ENCODE results near the gene MPP4. TPM values are rescaled to one million over a fixed set of nuclear protein-coding genes. Genes with fewer than 3 reads are reported as not detected.

The MPP4 gene
- total and polyA plus RNA-seq, 12 donors = 0.28 to 1.2 (median 0.58) TPM; not detected in 1

DNA sequence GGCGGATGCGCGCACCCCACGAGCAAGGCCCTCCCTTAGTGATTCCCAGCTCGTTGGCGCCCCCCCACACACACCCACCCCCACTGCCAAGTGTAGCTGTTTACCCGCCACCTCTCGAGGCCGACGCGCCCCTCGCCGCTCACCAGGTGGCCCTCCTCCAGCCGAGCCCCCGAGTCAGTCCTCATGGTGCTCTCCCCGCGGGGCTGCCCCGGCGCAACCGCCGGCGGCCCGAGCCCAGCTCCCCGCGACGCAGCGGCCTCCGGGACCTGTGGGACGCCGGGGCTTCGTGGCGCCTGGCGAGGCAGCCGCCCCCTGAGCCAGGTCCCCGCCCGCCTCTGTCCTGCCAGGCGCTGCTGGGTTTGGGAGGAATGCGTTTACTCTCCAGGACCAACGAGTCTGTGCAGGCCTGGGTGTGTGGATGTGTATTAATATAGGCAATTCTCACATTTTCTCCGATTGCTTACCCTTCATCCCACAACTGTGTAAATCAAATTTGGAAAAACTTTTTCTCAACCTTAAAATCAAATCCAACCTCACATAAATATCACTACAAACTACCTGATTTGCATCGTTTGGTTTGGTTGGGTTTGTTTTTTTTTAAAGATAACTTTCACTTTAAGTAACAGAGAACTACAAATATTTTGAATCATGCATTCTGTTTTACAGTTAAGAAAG, 55.1 kb downstream of the MPP4 start, which contains the start of gene TMEM237:
Gene TMEM237 (minus strand): TSS at position 288 of the 675 bp plus-strand sequence. CDS start 103 bp downstream, at position 185.
- WGBS, 4 donors = 1 to 3% (median 1%) methylated on average over 8 to 41 of the region's 41 CpGs
- intact Hi-C loops (cut with DNase I) = loop anchor here in 1 of 2 donors (10.0 kb wide), 1 partner anchor 169 kb away; no protein-coding TSS in a partner anchor
- peak within 1 kb of the TSS; percentile 47 to 96 (median 94) for H3K27ac ChIP-seq
- TF ChIP-seq, protein P1, sequence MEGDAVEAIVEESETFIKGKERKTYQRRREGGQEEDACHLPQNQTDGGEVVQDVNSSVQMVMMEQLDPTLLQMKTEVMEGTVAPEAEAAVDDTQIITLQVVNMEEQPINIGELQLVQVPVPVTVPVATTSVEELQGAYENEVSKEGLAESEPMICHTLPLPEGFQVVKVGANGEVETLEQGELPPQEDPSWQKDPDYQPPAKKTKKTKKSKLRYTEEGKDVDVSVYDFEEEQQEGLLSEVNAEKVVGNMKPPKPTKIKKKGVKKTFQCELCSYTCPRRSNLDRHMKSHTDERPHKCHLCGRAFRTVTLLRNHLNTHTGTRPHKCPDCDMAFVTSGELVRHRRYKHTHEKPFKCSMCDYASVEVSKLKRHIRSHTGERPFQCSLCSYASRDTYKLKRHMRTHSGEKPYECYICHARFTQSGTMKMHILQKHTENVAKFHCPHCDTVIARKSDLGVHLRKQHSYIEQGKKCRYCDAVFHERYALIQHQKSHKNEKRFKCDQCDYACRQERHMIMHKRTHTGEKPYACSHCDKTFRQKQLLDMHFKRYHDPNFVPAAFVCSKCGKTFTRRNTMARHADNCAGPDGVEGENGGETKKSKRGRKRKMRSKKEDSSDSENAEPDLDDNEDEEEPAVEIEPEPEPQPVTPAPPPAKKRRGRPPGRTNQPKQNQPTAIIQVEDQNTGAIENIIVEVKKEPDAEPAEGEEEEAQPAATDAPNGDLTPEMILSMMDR (IDR thresholded peaks at IDR 0.05) = no peak
- no peak for TF ChIP-seq POLR2A (IDR thresholded peaks at IDR 0.05)
- H3K27me3 ChIP-seq = no peaks in the 10 kb centered on the region
- peak in 6 of 7 donors; percentile 39 to 63 (median 46) for DNase-seq
- H3K9me3 ChIP-seq (replicated peaks in 1 of 3) = no peaks in the 10 kb centered on the region
- H3K4me1 ChIP-seq (replicated peaks in 1 of 2) = peaks cover 5 to 20% of the 10 kb centered on the region in 2 donors
- H3K36me3 ChIP-seq (replicated peaks in 1 of 2) = peaks cover 0 to 4% of the 10 kb centered on the region in 2 donors
- peak within 1 kb of the TSS; percentile 41 to 95 (median 63) for H3K4me3 ChIP-seq

DNA sequence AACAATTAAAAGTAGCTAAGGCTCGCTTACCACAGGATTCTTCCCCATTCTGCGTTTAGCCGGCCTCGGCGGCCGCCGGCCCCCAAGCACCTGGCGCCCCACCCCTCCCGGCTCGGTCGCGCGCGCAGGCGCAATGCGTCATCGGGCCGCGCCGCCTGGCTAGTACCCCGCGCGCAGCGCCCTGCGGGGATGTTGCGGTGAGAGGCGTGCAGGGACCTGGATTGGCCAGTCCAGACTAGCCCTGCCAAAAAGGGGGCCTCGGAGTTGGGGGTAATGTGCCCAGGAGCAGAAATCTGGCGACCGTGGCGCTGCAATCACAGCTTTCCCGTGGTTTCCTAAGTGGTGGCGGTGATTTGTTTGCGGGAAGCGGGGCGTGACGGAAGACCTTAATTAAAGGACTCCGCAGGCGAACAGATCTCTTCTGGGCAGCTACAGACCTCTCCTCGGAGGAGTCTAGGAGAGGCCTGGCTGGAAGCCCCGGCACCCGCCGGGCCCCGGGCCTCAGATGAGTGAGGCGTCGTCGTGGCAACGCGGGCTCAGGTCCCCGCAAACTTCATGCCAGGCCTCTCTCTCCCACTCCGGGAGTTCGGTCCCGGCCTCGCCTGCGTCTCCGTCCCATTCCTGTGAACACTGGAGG, 55.7 kb downstream of the MPP4 start:
- no peaks in the 10 kb centered on the region for H3K9me3 ChIP-seq (replicated peaks in 1 of 3)
- peaks cover 5 to 20% of the 10 kb centered on the region in 2 donors for H3K4me1 ChIP-seq (replicated peaks in 1 of 2)
- peak; percentile 73 to 91 (median 83) for DNase-seq
- peak; percentile 65 to 90 for TF ChIP-seq POLR2A (IDR thresholded peaks at IDR 0.05)
- TF ChIP-seq, protein P1 (IDR thresholded peaks at IDR 0.05) = no peak
- H3K36me3 ChIP-seq (replicated peaks in 1 of 2) = peaks cover 0 to 10% of the 10 kb centered on the region in 2 donors
- H3K27me3 ChIP-seq = no peaks in the 10 kb centered on the region
- H3K27ac ChIP-seq = peak overlapping the region; percentile 47 to 96 (median 94)
- H3K4me3 ChIP-seq = peak overlapping the region; percentile 41 to 95 (median 63)
- intact Hi-C loops (cut with DNase I) = loop anchor here in 1 of 2 donors (10.0 kb wide), 1 partner anchor 168 kb away; no protein-coding TSS in a partner anchor
- 0 to 1% (median 0%) methylated on average over 9 to 56 of the region's 56 CpGs for WGBS, 4 donors

DNA sequence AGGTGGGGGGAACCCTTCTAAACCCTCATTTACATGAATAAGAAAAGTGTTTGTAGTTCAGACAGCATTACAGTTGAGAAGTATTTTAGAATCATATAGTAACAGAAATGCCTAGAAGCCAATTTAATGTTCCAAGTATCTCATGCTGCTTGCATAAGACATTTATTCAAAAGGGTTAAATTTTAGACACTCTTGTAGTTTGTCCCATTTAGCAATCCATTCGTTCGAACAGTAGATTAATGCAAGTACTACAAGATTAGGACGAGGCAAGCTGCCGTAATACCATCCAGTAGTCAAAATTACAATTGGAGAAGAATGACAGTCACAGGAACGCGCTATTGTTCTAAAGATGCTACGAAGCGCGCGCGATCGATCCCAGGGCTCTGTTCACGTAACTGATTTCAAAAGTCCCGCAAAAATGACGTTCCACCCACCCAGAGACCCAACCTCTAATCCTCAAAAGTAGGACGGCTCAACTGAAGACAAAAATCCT, 56.3 kb downstream of the MPP4 start:
- no peaks in the 10 kb centered on the region for H3K9me3 ChIP-seq (replicated peaks in 1 of 3)
- WGBS, 4 donors = 0 to 2% (median 1%) methylated on average over 12 to 16 of the region's 16 CpGs
- peak overlapping the region; percentile 47 to 96 (median 94) for H3K27ac ChIP-seq
- no peaks in the 10 kb centered on the region for H3K27me3 ChIP-seq
- H3K36me3 ChIP-seq (replicated peaks in 1 of 2) = peaks cover 0 to 11% of the 10 kb centered on the region in 2 donors
- DNase-seq = peak in 1 of 7 donors; percentile 60
- peaks cover 5 to 20% of the 10 kb centered on the region in 2 donors for H3K4me1 ChIP-seq (replicated peaks in 1 of 2)
- H3K4me3 ChIP-seq = peak overlapping the region; percentile 41 to 95 (median 63)
- TF ChIP-seq, protein P1 (IDR thresholded peaks at IDR 0.05) = no peak
- TF ChIP-seq POLR2A (IDR thresholded peaks at IDR 0.05) = no peak
- intact Hi-C loops (cut with DNase I) = loop anchor here in 1 of 2 donors (10.0 kb wide), 1 partner anchor 167 kb away; no protein-coding TSS in a partner anchor

DNA sequence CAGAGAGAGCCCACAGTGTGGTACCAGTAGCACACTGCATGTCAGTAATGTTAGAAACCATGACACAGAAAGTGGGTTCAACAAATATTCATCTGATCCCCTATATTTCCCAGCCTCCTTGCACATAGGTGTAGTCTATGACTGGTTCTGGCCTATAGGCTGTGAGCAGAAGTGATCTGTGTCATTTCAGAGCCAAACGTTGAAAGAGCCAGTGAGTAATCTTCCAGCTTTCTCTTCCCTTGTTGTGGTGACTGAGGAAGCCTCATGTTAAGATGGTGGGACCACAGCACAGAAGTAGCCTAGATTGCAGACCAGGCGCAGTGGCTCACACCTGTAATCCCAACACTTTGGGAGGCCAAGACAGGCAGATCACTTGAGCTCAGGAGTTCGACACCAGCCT, 59.2 kb downstream of the MPP4 start:
- no peaks in the 10 kb centered on the region for H3K27me3 ChIP-seq
- intact Hi-C loops (cut with DNase I) = no loop called here
- H3K36me3 ChIP-seq (replicated peaks in 1 of 2) = peaks cover 0 to 21% of the 10 kb centered on the region in 2 donors
- H3K9me3 ChIP-seq (replicated peaks in 1 of 3) = no peaks in the 10 kb centered on the region
- no peak overlapping the region for H3K27ac ChIP-seq
- no peak for TF ChIP-seq POLR2A (IDR thresholded peaks at IDR 0.05)
- TF ChIP-seq, protein P1 (IDR thresholded peaks at IDR 0.05) = no peak
- peaks cover under 1 to 18% of the 10 kb centered on the region in 2 donors for H3K4me1 ChIP-seq (replicated peaks in 1 of 2)
- DNase-seq = no peak
- 79 to 100% (median 84%) methylated on average over 2 to 3 of the region's 3 CpGs for WGBS, 4 donors
- H3K4me3 ChIP-seq = no peak overlapping the region
